K562 (cell line): ENCODE measurements around the gene LRFN4. TPM values are rescaled to one million over a fixed set of nuclear protein-coding genes. Genes with fewer than 3 reads are reported as not detected.

Experiments
- ATAC-seq: fragments of 200-7000 bp; cut with Tn5 transposase; 3 replicates; pipeline ENCODE4 v1.9.1; 2020; ENCODE audit warnings: moderate library complexity
- BruUV-seq: library from RNA; stranded (reverse); fragments of 400-500 nt; replicated peaks from 2 replicates; lab custom pipeline; 2021; lab: Mats Ljungman, UMichigan
- CTCF ChIA-PET: fragments of 300-600 bp; formaldehyde crosslinking; extraction: SDS; loops from one replicate; lab custom pipeline; 2021; ENCODE audit warnings: low intra/inter-chr PET ratio; lab: Yijun Ruan, JAX
- POLR2A ChIA-PET: fragments of 300-600, 350-650 bp; sonication (Branson Sonifier 250); formaldehyde crosslinking; extraction: SDS; loops from one replicate; lab custom pipeline; 2021; ENCODE audit warnings: antibody characterized with exemption, inconsistent platforms; lab: Yijun Ruan, JAX
- DNase-seq, 4 experiments: peaks; one replicate each; pipeline versions ENCODE4 v3.0.0 to v3.0.0-alpha.2; 2011 to 2018; ENCODE audit warnings: low spot score in 3 of 4, mixed read lengths in 3 of 4; ENCODE audit errors: extremely low read depth in 1 of 4
- FAIRE-seq: peaks from 2 replicates; lab custom pipeline; 2011; peaks lifted over from hg19 to GRCh38; lab: Jason Lieb, UNC
- H2AFZ ChIP-seq: 2 replicates; pipeline ENCODE4 v1.6.0; 2011; ENCODE audit warnings: low read depth, low read length, control low read depth, inconsistent platforms
- H3K27ac ChIP-seq: fragments of 200-600 bp; 3 replicates; pipeline ENCODE4 v1.8.0; 2011; ENCODE audit warnings: low read depth, mild to moderate bottlenecking, control low read depth, inconsistent platforms, low read length, moderate library complexity, mixed read lengths; ENCODE audit errors: extremely low read depth
- H3K27me3 ChIP-seq, 2 experiments: fragments of 300-600 bp in 1 of 2; 2 replicates in 1 of 2; 3 replicates in 1 of 2; pipeline versions ENCODE4 v1.6.0 to v1.8.0; 2011; ENCODE audit warnings: inconsistent platforms in 2 of 2, low read length in 2 of 2, mild to moderate bottlenecking in 1 of 2, mixed read lengths in 1 of 2, moderate library complexity in 1 of 2; ENCODE audit not compliant: control insufficient read depth in 2 of 2, insufficient read depth in 2 of 2
- H3K36me3 ChIP-seq: fragments of 300-600 bp; 3 replicates; pipeline ENCODE4 v1.8.0; 2011; ENCODE audit warnings: mild to moderate bottlenecking, low read length, inconsistent platforms; ENCODE audit not compliant: control insufficient read depth, insufficient read depth
- H3K4me1 ChIP-seq, 2 experiments: fragments of 200-600 bp in 1 of 2; replicated peaks in 1 of 2; 2 replicates in 1 of 2; 3 replicates in 1 of 2; pipeline versions ENCODE4 v1.5.1 to v1.8.0; 2011; ENCODE audit warnings: inconsistent platforms in 2 of 2, low read length in 2 of 2, mild to moderate bottlenecking in 1 of 2, mixed read lengths in 1 of 2, moderate library complexity in 1 of 2; ENCODE audit not compliant: control insufficient read depth in 2 of 2, insufficient read depth in 2 of 2
- H3K4me2 ChIP-seq: 2 replicates; pipeline ENCODE4 v1.6.1; 2011; ENCODE audit warnings: low read length, control low read depth, inconsistent platforms, mixed read lengths; ENCODE audit not compliant: insufficient read depth
- H3K4me3 ChIP-seq: fragments of 200-600 bp; sonication (generic), shearing (Covaris generic); 2 replicates; pipeline ENCODE4 v1.5.1; 2016; ENCODE audit warnings: control low read depth, inconsistent platforms
- H3K79me2 ChIP-seq: fragments of 200-600 bp; 3 replicates; pipeline ENCODE4 v1.8.0; 2011; ENCODE audit warnings: low read length, inconsistent platforms; ENCODE audit not compliant: control insufficient read depth, insufficient read depth
- H3K9ac ChIP-seq, 2 experiments: 2 replicates each; pipeline versions ENCODE4 v1.6.0 to v1.6.1; 2011; ENCODE audit warnings: low read depth in 2 of 2, low read length in 2 of 2, control low read depth in 1 of 2, inconsistent platforms in 1 of 2, mild to moderate bottlenecking in 1 of 2, mixed read lengths in 1 of 2; ENCODE audit not compliant: insufficient read depth in 1 of 2
- H3K9me1 ChIP-seq: one replicate; pipeline ENCODE4 v1.6.0; 2011; ENCODE audit warnings: inconsistent platforms, mild to moderate bottlenecking, low read length, moderate library complexity; ENCODE audit not compliant: control insufficient read depth, insufficient read depth
- H3K9me3 ChIP-seq: replicated peaks from 2 replicates; pipeline ENCODE4 v1.5.1; 2011; ENCODE audit warnings: low read depth, low read length, inconsistent platforms; ENCODE audit not compliant: control insufficient read depth, insufficient read depth
- H4K20me1 ChIP-seq: replicated peaks from 2 replicates; pipeline ENCODE4 v1.6.1; 2011; ENCODE audit warnings: low read length, inconsistent platforms, mixed read lengths; ENCODE audit not compliant: control insufficient read depth, insufficient read depth
- CHCHD3 ChIP-seq: fragments of 250-450 bp; sonication (Bioruptor Pico); IDR thresholded peaks from 2 replicates; pipeline ENCODE4 v2.1.2; 2022; ENCODE audit warnings: mild to moderate bottlenecking
- FOXK2 ChIP-seq, 2 experiments: fragments of 450-650 bp; IDR thresholded peaks in 1 of 2; conservative IDR thresholded peaks in 1 of 2; 2 replicates each; pipeline ENCODE4 v1.6.1; 2016; ENCODE audit warnings: low read depth in 2 of 2, mild to moderate bottlenecking in 1 of 2
- GABPA ChIP-seq: fragments of 200-800 bp; sonication (Bioruptor generic); conservative IDR thresholded peaks from 2 replicates; pipeline ENCODE4 v1.6.1; 2016; ENCODE audit warnings: low read depth, missing genetic modification characterization, missing compliant biosample characterization
- HDAC3 ChIP-seq: fragments of 450-650 bp; IDR thresholded peaks from 2 replicates; pipeline ENCODE4 v1.6.1; 2018; ENCODE audit warnings: borderline replicate concordance, mild to moderate bottlenecking, moderate library complexity; ENCODE audit not compliant: partially characterized antibody
- IFI16 ChIP-seq: fragments of 250-450 bp; sonication (Bioruptor Pico); IDR thresholded peaks from 2 replicates; pipeline ENCODE4 v2.1.2; 2022; ENCODE audit warnings: mild to moderate bottlenecking, inconsistent platforms
- NBN ChIP-seq: fragments of 450-650 bp; IDR thresholded peaks from 2 replicates; pipeline ENCODE4 v1.6.1; 2016; ENCODE audit warnings: low read depth, mild to moderate bottlenecking
- NFRKB ChIP-seq: fragments of 450-650 bp; IDR thresholded peaks from 2 replicates; pipeline ENCODE4 v1.6.1; 2016; ENCODE audit warnings: low read depth
- RB1 ChIP-seq: fragments of 450-650 bp; IDR thresholded peaks from 2 replicates; pipeline ENCODE4 v1.6.1; 2017; ENCODE audit warnings: low read depth, mild to moderate bottlenecking
- RCOR1 ChIP-seq, 2 experiments: IDR thresholded peaks; 2 replicates each; pipeline ENCODE4 v1.6.1; 2012; ENCODE audit warnings: low read depth in 2 of 2, low read length in 2 of 2, borderline replicate concordance in 1 of 2, improper control_type of control experiment in 1 of 2
- SMAD4 ChIP-seq: fragments of 250-450 bp; sonication (Bioruptor Pico); conservative IDR thresholded peaks from 2 replicates; pipeline ENCODE4 v1.8.0; 2021; ENCODE audit warnings: inconsistent platforms, mild to moderate bottlenecking, moderate library complexity
- TOE1 ChIP-seq, 2 experiments: fragments of 450-650 bp in 1 of 2; sonication (generic) in 1 of 2; formaldehyde crosslinking in 1 of 2; IDR thresholded peaks; 2 replicates each; pipeline versions ENCODE4 v1.7.1 to v1.8.0; 2016 to 2022; ENCODE audit warnings: borderline replicate concordance in 2 of 2, mild to moderate bottlenecking in 2 of 2, antibody characterized with exemption in 1 of 2, inconsistent platforms in 1 of 2, low read depth in 1 of 2, missing genetic modification reagents in 1 of 2, moderate library complexity in 1 of 2
- YY1 ChIP-seq, 3 experiments: IDR thresholded peaks; 2 replicates each; pipeline ENCODE4 v1.6.1; 2011; ENCODE audit warnings: low read length in 2 of 3, mild to moderate bottlenecking in 2 of 3, moderate library complexity in 2 of 3, borderline replicate concordance in 1 of 3, control low read depth in 1 of 3, low read depth in 1 of 3; ENCODE audit not compliant: insufficient read depth in 3 of 3, insufficient replicate concordance in 2 of 3, control insufficient read depth in 1 of 3, insufficient read length in 1 of 3; ENCODE audit errors: extremely low read depth in 1 of 3
- ZNF217 ChIP-seq: sonication (generic); formaldehyde crosslinking; IDR thresholded peaks from 2 replicates; pipeline ENCODE4 v1.8.0; 2022; ENCODE audit warnings: mild to moderate bottlenecking, missing genetic modification reagents
- ZNF324 ChIP-seq: fragments of 250-450 bp; sonication (Bioruptor Pico); IDR thresholded peaks from 2 replicates; pipeline ENCODE4 v1.4.0; 2020; ENCODE audit warnings: mild to moderate bottlenecking
- WGBS: fragments of 100-300 bp; shearing (Covaris generic); methylation state at CpG from one replicate; pipeline ENCODE4 v1.1.6; 2016; ENCODE audit warnings: low coverage, mixed read lengths; ENCODE audit not compliant: insufficient coverage; ENCODE audit errors: missing lambda C conversion rate; 5-methylcytosine and 5-hydroxymethylcytosine counted together
- in situ Hi-C: fragments of 300-500 bp; cut with MboI; formaldehyde crosslinking; loops from 4 replicates; pipeline ENCODE4 v1.15.0; 2018; ENCODE audit warnings: inconsistent platforms, mixed read lengths
- intact Hi-C: fragments of 100-400 bp; cut with micrococcal nuclease; formaldehyde crosslinking; loops from 2 replicates; pipeline ENCODE4 v1.14.2; 2022
- polyA plus RNA-seq, 8 experiments: library from polyadenylated mRNA; depleted of rRNA in 4 of 8; stranded (reverse) in 5 of 8; unstranded in 3 of 8; fragments of >200 nt; fragmentation: Nextera tagmentation in 2 of 8; fragmentation: Illumina TruSeq in 1 of 8; extraction: Ambion mirVana in 2 of 8; extraction: Trizol in 1 of 8; gene quantifications; 2 replicates each; pipeline versions ENCODE4 v1.2.1 to v1.2.3, GENCODE V29; 2011 to 2014; ENCODE audit warnings: inconsistent platforms in 1 of 8, missing spikeins in 1 of 8
- total RNA-seq, 7 experiments: library from RNA; depleted of rRNA in 6 of 7; stranded (reverse); fragments of >200 nt in 6 of 7; fragmentation: Illumina TruSeq in 2 of 7; extraction: Trizol in 2 of 7; gene quantifications; 2 replicates each; pipeline versions ENCODE4 v1.2.1 to v1.2.3, GENCODE V29; 2011 to 2021; ENCODE audit warnings: low replicate concordance in 1 of 7
- TF ChIP-seq, protein P1 (sequence below), 3 experiments: fragments of 200-800 bp in 1 of 3; fragments of 250-450 bp in 1 of 3; fragments of 450-650 bp in 1 of 3; sonication (Bioruptor Pico) in 1 of 3; sonication (Bioruptor generic) in 1 of 3; formaldehyde crosslinking in 1 of 3; IDR thresholded peaks; 2 replicates each; pipeline versions ENCODE4 v1.6.1 to v1.8.0; 2016 to 2022; ENCODE audit warnings: mild to moderate bottlenecking in 2 of 3, missing genetic modification characterization in 2 of 3, missing compliant biosample characterization in 1 of 3, moderate library complexity in 1 of 3

LRFN4 gene
- total and polyA plus RNA-seq, 9 of the 15 experiments (the other 6 are each of a cell fraction or from before 2014, with no cell fraction given), result 0.10 to 60.1 (median 6.7) TPM

DNA sequence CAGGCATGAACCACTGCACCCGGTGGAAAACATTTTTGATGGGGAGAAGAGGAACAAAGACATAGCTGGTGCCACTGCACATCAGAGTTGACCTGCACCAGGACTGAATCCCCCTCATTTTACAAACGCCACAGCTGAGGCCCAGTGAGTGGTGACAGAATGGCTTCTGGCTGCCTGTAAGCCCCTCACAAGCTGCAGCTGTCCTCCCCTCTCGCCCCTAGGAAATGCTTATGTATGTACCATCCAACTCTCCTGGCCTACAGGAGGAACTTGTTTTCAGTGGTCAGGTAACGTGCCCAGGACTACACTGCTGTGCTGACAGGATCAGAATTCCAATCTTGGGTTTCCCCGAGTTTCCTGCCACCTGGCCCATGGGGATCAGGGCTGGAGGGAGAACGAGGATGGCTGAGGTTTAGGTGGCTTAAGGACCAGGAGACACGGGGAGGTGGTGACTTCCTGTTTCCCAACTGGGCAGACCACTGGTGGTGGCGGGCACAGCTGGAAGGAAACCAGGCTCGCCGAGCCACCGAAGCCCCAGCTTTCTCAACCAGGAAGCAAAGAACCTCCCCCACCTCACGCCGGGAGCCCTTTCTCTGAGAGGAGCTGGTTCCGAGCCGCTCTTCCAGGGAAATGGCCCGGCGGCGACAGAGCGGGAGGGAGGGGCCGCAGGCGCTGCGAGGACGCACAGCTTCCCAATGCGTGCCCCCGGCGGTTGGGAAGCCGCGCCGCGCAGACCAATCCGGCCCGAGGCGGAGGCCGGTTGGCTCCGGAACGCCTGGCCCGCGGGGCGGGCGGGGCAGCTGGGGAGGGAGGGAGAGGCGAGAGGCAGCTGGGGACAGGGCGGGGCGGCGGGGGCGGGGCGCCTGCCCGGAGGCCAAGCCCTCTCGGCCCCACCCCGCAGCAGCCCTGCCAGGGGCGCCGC lies 1.0 kb upstream of the LRFN4 start:
- Histone ChIP-seq H3K79me2 (peaks cover 25% of the 10 kb centered on the region), H4K20me1 (no peaks in the 10 kb centered on the region), H2AFZ (peak overlapping the region; percentile 92), H3K4me1 (peaks cover 11 to 95% of the 10 kb centered on the region in 2 experiments; a peak in 4 of 5 replicates), H3K9me1 (no peaks in the 10 kb centered on the region), H3K36me3 (peaks cover 34% of the 10 kb centered on the region; the same call in 2 of the 3 replicates), H3K27me3 (no peaks in the 10 kb centered on the region), H3K4me2 (peak overlapping the region; percentile 96), H3K4me3 (peak overlapping the region; percentile 68), H3K9ac (peak overlapping the region; percentile 96 to 99), H3K27ac (peak overlapping the region; percentile 98), H3K9me3 (no peaks in the 10 kb centered on the region)
- ChIA-PET POLR2A (interaction anchor here (0.7 to 5.5 kb wide), 6 partner anchors 9 to 543 kb away, joined by 3 to 58 read pairs (median 5); partner anchors contain the start of gene RCE1), CTCF (no interaction called here)
- DNase-seq (peak; percentile 97 to 98 (median 98)), ATAC-seq (peak; percentile 95), FAIRE-seq (peak; percentile 83)
- BruUV-seq, result TSS peak; percentile 95
- intact Hi-C loops (no loop called here), in situ Hi-C loops (no loop called here)
- WGBS, result 7% methylated on average over 24 of the region's 51 CpGs
- TF ChIP-seq HDAC3 (no peak), YY1 (IDR thresholded peaks at IDR 0.05; ENCODE audit: borderline replicate concordance in 1 of 3, control insufficient read depth in 1 of 3, extremely low read depth in 1 of 3, insufficient read depth in 3 of 3, insufficient read length in 1 of 3, insufficient replicate concordance in 2 of 3, low read depth in 1 of 3, low read length in 2 of 3) (peak in 2 of 3 experiments; percentile 58 to 60), IFI16 (CRISPR knock-in tag) (no peak), FOXK2 (conservative IDR thresholded peaks at IDR 0.05 in 1 of 2, IDR thresholded peaks at IDR 0.05 in 1 of 2; ENCODE audit: low read depth in 2 of 2) (peak in 1 of 2 experiments; percentile 25; a peak in 1 of 4 replicates), RB1 (peak; percentile 78), NBN (0 out of 2 replicates have a peak, but pooled peaks have one; percentile 48), RCOR1 (IDR thresholded peaks at IDR 0.05; ENCODE audit: borderline replicate concordance in 1 of 2, low read depth in 2 of 2, low read length in 2 of 2) (peak in 1 of 2 experiments; percentile 50; a peak in 1 of 4 replicates), SMAD4 (CRISPR knock-in tag) (peak; percentile 30; the same call in 1 of the 2 replicates), GABPA (peak; percentile 73), ZNF324 (CRISPR knock-in tag) (peak; percentile 44; the same call in 1 of the 2 replicates), CHCHD3 (0 out of 2 replicates have a peak, but pooled peaks have one; percentile 67), NFRKB (peak; percentile 80; the same call in 1 of the 2 replicates), TOE1 (IDR thresholded peaks at IDR 0.05; ENCODE audit: borderline replicate concordance) (peak; percentile 40; the same call in 1 of the 2 replicates), TOE1 (CRISPR knock-in tag; IDR thresholded peaks at IDR 0.05; ENCODE audit: borderline replicate concordance, low read depth) (no peak), ZNF217 (no peak)
- TF ChIP-seq, protein P1, sequence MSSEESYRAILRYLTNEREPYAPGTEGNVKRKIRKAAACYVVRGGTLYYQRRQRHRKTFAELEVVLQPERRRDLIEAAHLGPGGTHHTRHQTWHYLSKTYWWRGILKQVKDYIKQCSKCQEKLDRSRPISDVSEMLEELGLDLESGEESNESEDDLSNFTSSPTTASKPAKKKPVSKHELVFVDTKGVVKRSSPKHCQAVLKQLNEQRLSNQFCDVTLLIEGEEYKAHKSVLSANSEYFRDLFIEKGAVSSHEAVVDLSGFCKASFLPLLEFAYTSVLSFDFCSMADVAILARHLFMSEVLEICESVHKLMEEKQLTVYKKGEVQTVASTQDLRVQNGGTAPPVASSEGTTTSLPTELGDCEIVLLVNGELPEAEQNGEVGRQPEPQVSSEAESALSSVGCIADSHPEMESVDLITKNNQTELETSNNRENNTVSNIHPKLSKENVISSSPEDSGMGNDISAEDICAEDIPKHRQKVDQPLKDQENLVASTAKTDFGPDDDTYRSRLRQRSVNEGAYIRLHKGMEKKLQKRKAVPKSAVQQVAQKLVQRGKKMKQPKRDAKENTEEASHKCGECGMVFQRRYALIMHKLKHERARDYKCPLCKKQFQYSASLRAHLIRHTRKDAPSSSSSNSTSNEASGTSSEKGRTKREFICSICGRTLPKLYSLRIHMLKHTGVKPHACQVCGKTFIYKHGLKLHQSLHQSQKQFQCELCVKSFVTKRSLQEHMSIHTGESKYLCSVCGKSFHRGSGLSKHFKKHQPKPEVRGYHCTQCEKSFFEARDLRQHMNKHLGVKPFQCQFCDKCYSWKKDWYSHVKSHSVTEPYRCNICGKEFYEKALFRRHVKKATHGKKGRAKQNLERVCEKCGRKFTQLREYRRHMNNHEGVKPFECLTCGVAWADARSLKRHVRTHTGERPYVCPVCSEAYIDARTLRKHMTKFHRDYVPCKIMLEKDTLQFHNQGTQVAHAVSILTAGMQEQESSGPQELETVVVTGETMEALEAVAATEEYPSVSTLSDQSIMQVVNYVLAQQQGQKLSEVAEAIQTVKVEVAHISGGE (CRISPR knock-in tag; IDR thresholded peaks at IDR 0.05), result peak in 1 of 3 experiments; percentile 45; a peak in 1 of 6 replicates
